ENCODE data around the gene IL13RA1. TPM values are rescaled to one million over a fixed set of nuclear protein-coding genes. Genes with fewer than 3 reads are reported as not detected.

IL13RA1 gene
- total RNA-seq, 1 donor from 2014 or later = 29.9 TPM

GRCh38 chrX:118723376-118723775, 4.0 kb upstream of the IL13RA1 start:
- TF ChIP-seq, protein P1, sequence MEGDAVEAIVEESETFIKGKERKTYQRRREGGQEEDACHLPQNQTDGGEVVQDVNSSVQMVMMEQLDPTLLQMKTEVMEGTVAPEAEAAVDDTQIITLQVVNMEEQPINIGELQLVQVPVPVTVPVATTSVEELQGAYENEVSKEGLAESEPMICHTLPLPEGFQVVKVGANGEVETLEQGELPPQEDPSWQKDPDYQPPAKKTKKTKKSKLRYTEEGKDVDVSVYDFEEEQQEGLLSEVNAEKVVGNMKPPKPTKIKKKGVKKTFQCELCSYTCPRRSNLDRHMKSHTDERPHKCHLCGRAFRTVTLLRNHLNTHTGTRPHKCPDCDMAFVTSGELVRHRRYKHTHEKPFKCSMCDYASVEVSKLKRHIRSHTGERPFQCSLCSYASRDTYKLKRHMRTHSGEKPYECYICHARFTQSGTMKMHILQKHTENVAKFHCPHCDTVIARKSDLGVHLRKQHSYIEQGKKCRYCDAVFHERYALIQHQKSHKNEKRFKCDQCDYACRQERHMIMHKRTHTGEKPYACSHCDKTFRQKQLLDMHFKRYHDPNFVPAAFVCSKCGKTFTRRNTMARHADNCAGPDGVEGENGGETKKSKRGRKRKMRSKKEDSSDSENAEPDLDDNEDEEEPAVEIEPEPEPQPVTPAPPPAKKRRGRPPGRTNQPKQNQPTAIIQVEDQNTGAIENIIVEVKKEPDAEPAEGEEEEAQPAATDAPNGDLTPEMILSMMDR (IDR thresholded peaks at IDR 0.05; ENCODE audit: unreplicated experiment) = no peak
- Mint-ChIP-seq H3K36me3 (ENCODE audit: insufficient read depth) (no peaks in the 10 kb centered on the region), H3K27me3 (no peaks in the 10 kb centered on the region), H3K4me3 (ENCODE audit: low read depth) (no peak overlapping the region), H3K4me1 (ENCODE audit: low read depth) (peaks cover 6% of the 10 kb centered on the region), H3K9me3 (ENCODE audit: low read depth) (peaks cover 14% of the 10 kb centered on the region), H3K27ac (no peak overlapping the region)
- no peak for DNase-seq (ENCODE audit: low spot score, unreplicated experiment)

DNA sequence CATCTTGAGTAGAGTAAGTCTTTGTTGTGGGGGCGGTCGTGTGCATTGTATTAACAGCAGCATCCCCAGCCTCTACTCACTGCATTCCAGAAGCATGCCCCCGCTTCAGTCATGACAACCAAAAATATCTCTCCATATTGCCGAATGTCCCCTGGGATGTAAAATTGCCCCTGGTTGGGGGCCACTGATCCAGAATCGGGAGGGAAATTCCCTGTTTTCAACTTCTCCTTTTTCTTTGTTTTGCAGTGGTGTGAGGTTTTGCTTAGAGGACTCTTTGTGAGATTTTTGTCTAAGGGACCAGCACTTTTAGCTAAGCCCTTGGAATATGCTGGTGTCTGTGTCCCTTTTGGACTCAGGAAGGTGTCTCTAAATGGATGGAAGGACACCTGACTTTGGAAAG, 3.0 kb upstream of the IL13RA1 start:
- Mint-ChIP-seq H3K36me3 (ENCODE audit: insufficient read depth) (no peaks in the 10 kb centered on the region), H3K4me1 (ENCODE audit: low read depth) (peaks cover 9% of the 10 kb centered on the region), H3K27ac (no peak overlapping the region), H3K9me3 (ENCODE audit: low read depth) (peaks cover 11% of the 10 kb centered on the region), H3K4me3 (ENCODE audit: low read depth) (no peak overlapping the region), H3K27me3 (no peaks in the 10 kb centered on the region)
- no peak for DNase-seq (ENCODE audit: low spot score, unreplicated experiment)
- TF ChIP-seq, protein P1 (IDR thresholded peaks at IDR 0.05; ENCODE audit: unreplicated experiment) = no peak

DNA sequence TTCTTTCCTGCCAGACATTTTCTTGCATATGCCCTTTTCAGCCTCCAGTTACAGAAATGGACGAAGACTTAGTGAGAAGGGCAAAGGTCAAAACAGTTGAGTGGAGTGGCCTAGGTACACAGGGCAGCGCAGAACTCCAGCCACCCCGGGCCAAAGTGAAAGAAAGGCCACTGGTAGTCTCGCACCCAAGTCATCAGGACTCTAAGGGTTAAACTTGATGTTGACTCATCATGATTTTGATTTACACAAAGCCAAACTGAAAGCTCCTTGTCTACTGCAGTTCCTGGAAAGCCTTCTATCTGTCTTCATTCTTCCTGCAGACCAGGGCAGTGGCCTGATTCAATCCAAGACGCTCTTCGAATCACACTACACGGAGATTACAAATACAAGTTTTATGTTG, 2.6 kb upstream of the IL13RA1 start:
- Mint-ChIP-seq H3K27ac (no peak overlapping the region), H3K4me1 (ENCODE audit: low read depth) (peaks cover 9% of the 10 kb centered on the region), H3K27me3 (no peaks in the 10 kb centered on the region), H3K4me3 (ENCODE audit: low read depth) (no peak overlapping the region), H3K36me3 (ENCODE audit: insufficient read depth) (no peaks in the 10 kb centered on the region), H3K9me3 (ENCODE audit: low read depth) (peaks cover 11% of the 10 kb centered on the region)
- TF ChIP-seq, protein P1 (IDR thresholded peaks at IDR 0.05; ENCODE audit: unreplicated experiment) = no peak
- no peak for DNase-seq (ENCODE audit: low spot score, unreplicated experiment)

- peaks cover 9% of the 10 kb centered on the region for H3K4me1 Mint-ChIP-seq (ENCODE audit: low read depth)
- peaks cover 11% of the 10 kb centered on the region for H3K9me3 Mint-ChIP-seq (ENCODE audit: low read depth)
- no peaks in the 10 kb centered on the region for H3K36me3 Mint-ChIP-seq (ENCODE audit: insufficient read depth)
- TF ChIP-seq, protein P1 (IDR thresholded peaks at IDR 0.05; ENCODE audit: unreplicated experiment) = no peak
- no peak for DNase-seq (ENCODE audit: low spot score, unreplicated experiment)
- no peaks in the 10 kb centered on the region for H3K27me3 Mint-ChIP-seq
- H3K27ac Mint-ChIP-seq = peak overlapping the region; percentile 89
- H3K4me3 Mint-ChIP-seq (ENCODE audit: low read depth) = peak overlapping the region; percentile 57
Measured at GRCh38 chrX:118726396-118726795, 1.0 kb upstream of the IL13RA1 start.

GRCh38 chrX:118727686-118728339, 407 bp downstream of the IL13RA1 start:
- peaks cover 9% of the 10 kb centered on the region for H3K4me1 Mint-ChIP-seq (ENCODE audit: low read depth)
- H3K27ac Mint-ChIP-seq = peak overlapping the region; percentile 89
- no peaks in the 10 kb centered on the region for H3K27me3 Mint-ChIP-seq

More at GRCh38 chrX:118727686-118728339, 407 bp downstream of the IL13RA1 start:
- peaks cover 9% of the 10 kb centered on the region for H3K9me3 Mint-ChIP-seq (ENCODE audit: low read depth)
- TF ChIP-seq, protein P1 (IDR thresholded peaks at IDR 0.05; ENCODE audit: unreplicated experiment) = no peak
- H3K4me3 Mint-ChIP-seq (ENCODE audit: low read depth) = peak overlapping the region; percentile 78
- H3K36me3 Mint-ChIP-seq (ENCODE audit: insufficient read depth) = no peaks in the 10 kb centered on the region
- DNase-seq (ENCODE audit: low spot score, unreplicated experiment) = no peak

All from progenitor cell of endocrine pancreas (in vitro differentiated cells).